Limb (tissue), 2 donors: ENCODE data around the gene TCL1B.

ENCODE experiments used
- DNase-seq, 2 donors: peaks; one replicate each; pipeline ENCODE4 v3.0.0-alpha.2; 2016; ENCODE audit errors: extremely low spot score in 2 of 2

Gene TCL1B

DNA sequence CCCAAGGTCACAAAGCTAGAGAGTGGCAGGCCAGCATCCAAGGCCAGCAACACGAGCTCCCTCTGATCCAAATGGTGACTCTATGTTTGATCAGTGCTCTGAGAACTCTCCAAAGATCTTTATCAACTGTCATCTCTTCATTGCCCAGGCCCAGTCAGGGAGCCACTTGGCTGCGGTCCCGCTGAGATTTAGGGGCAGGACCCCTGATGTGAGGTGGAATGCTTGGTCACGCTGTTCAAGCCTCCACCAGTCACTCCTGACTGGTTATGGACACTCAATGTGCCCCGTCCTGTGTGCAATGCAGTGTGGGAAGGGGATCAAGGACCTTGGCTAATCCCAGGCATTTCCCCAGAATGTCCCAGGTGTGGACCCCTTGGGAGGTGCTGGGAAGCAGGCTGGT, 19.8 kb upstream of the TCL1B start:
- DNase-seq = no peak

DNA sequence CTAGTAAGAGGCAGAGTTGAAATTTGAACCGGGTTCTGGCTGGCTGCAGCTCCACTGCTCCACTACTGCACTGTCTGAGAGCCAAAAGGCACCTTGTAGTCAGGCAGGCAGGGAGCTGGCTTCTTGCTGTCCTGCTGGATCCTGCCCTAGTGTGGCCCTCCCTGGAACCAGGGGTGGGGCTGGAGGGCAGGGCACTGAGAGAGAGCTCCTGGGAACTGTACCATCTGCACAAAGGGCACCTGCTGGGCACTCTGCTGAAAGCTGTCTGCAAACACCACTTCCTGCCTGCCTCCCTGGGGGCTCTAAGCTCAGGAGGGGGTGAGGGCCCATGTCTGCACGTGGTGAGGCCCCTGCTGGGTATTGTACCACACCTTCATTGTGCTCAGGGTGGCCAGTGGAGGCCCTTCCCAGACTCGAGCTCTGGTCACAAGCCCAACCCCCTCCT, 19.0 kb upstream of the TCL1B start:
- no peak for DNase-seq

DNA sequence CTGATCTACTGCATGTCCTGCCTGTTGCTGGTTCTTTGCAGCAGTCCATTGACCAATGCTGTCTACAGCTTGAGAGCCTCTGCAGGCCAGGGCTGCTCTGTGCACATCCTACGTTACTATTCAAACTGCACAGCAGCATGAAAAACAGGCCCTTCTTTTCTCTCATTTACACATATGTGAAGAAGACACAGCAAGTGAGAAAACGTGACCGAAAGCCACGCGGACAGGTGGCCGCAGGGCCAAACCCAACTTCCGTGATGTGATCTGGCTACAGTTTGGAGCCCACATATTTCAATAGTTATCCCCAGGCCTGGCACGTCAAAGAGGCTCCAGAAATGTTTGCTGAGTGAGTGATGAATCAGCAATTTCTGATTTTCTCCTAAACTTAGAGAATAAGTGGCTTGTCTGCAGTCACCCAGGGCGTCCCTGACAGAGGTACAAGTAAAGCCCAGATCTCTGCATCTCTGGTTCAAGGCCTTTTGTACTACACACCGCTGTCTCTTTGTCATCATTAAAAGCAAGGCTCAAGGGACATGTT, 17.9 kb upstream of the TCL1B start:
- no peak for DNase-seq

DNA sequence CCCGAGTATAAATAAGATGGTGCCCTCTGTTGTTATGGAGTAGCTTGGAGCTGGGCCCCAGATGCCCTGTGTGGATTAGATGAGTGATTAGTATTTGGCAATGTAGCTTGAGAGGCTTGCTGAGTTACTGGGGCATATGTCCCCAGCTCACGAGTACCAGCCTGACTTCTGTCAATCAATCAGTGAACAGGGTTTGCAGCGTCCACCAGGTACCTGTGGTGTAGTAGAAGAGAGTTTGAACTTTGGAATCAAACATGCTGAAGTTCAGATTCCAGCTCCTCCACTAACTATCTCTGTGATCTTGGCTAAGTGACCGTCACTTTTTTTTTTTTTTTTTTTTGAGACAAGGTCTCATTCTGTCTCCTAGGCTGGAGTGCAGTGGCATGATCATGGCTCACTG, 11.6 kb upstream of the TCL1B start:
- no peak for DNase-seq

DNA sequence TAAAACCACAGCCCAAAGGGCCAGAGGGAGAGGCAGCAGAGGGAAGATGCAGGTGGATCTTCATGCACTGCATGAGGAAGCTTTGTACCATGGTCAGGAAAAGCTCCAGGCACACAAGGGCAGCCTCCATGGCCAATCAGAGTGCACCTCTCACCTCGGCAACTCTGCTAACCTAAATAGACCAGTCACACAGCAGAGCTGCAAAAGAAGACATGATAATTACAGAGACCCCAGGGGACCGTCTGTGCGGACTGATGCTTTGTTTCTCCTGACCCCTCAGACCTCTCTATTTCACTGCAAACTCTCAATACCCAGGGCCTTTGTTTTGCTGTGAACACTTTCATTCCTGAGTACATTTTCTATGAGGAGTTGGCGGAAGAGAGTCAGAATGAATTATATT, 10.7 kb upstream of the TCL1B start:
- no peak for DNase-seq

DNA sequence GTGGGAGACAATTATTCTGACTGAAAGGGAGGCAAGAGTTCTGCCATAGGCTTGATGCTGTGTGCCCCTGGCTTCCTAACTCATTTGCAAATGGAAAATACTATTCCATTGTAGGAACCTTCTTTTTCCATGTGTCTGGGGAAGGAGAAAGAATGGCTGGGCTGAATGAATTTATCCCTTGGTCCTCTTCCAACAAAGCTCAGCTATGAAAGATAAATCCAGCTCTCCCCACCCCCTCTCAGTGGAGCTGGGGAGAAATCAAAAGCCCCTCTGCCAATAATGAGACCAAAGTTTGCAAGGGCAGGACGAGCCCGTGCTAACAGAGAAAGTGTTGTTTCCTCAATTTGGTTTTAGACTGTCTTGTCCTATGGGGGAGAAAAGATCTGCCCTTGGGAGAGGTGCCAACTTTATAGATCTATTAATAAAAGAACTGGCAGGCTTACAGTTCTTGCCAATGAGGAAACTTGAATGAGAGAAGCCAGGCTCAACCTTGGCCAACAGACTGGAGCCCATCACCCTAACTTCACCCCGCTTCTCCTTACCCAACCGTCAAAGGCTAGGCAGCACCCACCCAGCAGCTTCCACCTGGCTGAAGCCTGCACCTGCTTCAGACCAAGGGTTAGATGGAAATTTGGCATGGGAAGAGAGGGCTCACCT, 8.9 kb upstream of the TCL1B start:
- no peak for DNase-seq

DNA sequence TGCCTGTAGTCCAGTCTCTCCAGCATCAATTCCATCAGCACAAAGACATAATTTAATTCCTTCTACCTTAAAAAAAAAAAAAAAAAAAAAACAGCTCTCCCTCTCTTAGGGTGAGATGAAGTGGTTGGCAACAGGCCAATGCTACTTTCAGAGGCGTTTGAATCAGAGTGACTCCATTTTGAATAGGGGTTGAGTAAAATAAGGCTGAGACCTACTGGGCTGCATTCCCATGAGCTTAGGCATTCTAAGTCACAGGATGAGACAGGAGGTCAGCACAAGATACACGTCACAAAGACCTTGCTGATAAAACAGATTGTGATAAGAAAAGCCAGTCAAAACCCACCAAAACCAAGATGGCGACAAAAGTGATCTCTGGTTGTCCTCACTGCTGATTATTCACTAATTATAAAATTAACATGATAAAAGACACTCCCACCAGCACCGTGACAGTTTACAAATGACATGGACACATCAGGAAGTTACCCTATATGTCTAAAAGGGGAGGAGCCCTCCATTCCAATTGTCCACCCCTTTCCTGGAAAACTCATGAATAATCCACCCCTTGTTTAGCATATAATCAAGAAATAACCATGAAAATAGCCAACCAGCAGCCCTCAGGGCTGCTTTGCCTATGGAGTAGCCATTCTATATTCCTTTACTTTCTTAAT, 6.9 kb upstream of the TCL1B start:
- DNase-seq = no peak

DNA sequence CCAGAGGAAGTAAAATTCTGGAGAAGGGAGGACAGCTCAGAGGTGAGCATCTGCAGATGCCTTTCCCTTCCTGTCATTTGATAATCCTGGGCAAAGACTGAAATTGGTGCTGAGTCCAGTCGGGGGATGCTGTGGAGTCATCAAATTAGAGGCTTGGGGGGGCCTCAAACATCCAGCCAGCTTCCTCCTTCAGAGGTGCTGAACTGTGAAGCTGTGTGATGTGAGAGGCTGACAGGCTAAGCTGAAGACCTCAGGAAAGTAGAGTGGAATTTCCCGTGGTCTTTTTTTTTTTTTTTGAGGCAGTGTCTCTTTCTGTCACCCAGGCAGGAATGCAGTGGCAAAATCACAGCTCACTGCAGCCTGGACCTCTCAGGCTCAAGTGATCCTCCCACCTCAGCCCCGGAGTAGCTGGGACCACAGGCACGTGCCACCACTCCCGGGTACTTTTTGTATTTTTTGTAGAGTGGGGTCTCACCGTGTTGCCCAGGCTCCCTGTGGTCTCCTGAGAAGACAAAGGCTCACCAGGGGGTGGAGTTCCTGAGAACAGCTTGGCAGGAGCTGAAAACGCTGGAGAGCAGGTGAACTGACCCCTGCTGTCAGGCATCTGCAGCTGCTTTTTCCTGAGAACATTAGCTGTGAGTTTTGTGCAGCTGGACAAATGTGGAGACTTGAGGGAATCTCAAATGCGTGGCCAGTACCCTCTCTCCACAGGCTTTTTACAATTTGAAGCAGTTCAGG, 6.1 kb upstream of the TCL1B start:
- DNase-seq = no peak

DNA sequence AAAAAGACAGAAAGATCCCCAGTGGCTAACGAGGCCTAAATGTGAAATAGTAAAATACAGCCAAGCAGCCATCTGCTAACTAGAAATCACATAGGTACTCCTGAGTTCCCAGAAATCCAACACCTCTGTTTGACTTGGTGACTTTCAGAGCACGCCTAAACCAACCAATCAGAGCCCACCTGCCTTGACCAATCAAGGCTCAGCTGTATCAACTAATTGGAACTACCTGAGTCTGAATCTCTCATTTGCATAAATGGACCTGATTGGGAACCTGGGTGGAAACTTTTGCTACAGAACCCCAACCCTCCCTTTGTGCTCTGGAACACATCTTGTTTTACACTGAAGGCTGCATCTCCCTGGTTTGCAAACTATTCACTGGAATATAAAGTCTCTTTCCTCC, 5.1 kb upstream of the TCL1B start:
- no peak for DNase-seq

DNA sequence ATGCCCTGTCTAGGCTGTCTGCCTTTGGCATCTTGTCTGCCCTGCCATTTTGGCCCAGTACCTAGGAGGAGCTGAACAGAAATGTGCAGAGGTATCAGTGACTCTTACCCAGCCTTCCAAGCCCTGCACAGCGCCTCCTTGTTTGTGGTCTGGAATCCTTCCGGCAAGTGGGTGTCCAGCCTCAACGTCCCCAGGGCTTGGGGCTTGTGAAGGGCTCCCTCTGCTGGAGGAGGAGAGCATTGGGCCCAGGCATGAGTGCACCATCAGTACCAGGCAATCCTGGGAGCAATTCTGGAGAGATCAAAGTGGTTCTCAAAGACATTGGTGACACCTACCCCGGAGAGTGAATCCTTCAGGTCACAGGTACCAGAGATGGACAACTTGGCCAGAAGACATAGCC, 2.4 kb upstream of the TCL1B start:
- no peak for DNase-seq

DNA sequence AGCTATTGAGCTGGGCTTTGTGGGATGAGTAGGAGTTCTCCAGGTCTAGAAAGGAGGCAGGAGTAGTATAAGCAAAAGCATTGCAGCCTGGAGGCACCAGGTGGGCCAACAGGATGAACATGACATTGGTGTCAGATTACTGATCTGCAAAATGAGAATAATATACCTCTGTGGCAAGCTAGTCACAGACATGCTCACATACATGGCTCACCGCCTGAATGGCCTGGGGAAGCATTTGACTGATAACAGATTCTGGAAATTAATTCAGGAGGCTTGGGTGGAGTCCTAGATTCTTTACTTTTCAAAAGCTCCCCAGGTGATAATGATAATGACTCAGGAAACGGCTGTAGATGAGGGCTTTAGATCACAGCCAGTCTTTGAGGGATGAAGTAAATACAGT, 709 bp downstream of the TCL1B start:
- DNase-seq = no peak

DNA sequence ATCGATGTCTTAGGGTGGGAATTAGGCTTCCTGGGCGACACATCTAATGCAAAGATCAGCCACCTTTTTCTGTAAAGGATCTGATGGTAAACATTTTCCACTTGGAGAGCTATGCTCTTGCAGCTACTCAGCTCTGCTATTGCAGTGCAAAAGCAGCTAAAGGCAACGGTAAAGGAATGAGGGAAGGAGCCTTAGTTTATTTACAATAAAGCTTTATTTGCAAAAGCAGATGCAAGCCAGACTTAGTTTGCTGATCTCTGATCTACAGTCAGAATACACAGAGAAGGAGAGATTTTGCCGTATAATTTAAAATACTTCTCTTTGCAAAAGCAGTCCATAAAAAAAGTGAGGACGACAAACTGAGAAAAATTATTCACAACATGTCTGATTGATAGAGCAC, 3.2 kb downstream of the TCL1B start:
- DNase-seq = no peak

DNA sequence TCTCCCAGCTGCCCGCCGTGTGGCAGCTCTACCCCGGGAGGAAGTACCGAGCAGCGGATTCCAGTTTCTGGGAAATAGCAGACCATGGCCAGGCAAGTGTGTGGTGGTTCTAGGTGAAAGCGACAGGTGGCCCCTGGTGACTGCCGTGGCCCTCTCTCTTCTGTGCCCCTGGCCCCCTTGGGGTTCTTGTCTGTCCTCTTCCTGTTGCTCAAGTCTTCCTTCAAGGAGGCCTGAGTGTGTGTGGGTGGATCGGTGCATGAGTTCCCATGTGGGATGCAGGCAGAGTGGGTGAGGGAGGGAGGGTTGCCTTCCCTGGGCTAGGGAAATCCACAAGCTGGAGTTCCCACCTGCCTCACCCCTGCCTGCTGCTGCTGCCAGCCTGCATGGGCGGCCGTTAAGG, 4.6 kb downstream of the TCL1B start:
- no peak for DNase-seq

DNA sequence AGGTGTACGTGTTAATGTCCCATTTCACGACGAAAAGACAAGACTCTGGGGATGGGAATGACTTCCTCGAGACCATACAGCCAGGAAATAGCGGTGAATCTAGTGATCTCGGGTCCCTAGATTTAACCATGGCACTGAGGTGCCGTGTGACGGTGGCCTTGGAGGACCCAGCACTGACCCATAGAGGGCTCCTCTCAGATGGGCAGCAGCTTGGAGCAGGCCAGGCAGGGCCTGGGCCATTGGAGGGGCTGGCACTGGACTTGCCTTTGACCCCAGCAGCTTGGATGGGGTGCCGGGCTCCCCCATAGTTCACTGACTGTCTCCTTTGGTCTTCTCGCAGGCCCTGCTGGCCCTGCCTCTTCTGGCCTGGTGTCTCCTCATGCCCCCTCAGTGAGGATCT, 5.4 kb downstream of the TCL1B start:
- DNase-seq = no peak

DNA sequence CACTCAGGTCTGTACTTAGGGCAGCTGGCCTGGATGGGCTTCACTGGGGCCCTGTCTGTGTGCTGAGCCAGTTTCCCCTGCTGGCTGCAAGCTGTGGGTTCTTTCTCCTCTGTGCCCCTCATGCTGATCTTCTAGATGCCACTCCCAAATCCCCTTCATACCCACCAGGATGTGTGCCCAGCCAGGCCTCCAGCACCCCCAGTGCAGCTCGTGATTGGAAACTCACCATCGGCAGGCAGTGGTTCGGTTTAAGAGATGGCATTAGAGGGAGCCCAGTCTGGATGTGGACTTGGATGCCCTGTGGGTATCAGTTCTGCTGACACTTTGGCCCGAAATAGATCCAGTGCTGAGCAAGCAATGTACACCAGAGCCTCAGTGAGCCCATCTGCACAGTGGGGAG, 5.9 kb downstream of the TCL1B start:
- DNase-seq = no peak

DNA sequence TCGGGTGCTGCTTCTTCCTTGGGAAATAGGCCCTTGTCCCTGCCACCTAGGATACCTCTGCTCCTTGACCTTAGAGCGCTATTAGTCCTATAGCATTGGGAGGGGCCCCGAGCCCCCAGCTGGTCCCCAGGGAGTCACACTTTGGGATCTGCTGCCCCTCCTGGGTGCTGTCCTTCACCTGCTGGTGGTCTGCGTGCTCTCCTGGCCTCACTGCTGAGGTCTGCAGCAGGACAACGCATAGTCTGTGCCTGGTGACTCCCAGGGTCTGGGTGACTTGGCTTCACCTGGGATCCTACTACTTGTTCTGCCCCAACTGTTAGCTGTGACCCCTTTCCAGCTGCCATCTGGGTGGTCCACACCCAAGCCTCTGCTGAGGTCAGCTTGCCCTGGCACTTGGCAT, 8.8 kb downstream of the TCL1B start:
- no peak for DNase-seq

DNA sequence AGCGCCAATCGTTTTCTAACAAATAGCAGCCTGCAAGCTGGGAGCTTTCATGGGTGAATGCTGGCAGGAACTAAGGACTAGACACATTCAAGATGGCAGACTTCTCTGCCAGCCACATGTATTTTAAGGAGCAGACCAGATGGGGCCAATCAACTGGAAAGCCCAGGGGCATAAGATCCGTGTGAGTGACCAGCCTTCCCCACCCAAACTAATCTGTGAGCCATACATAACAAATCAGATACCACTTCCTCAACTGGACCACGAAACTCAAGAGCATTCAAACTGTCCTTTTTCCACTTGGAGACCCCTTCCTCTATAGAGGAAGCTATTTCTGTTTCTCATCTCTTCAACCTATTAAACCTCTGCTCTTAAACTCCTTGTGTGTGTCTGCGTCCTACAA, 9.7 kb downstream of the TCL1B start:
- no peak for DNase-seq

DNA sequence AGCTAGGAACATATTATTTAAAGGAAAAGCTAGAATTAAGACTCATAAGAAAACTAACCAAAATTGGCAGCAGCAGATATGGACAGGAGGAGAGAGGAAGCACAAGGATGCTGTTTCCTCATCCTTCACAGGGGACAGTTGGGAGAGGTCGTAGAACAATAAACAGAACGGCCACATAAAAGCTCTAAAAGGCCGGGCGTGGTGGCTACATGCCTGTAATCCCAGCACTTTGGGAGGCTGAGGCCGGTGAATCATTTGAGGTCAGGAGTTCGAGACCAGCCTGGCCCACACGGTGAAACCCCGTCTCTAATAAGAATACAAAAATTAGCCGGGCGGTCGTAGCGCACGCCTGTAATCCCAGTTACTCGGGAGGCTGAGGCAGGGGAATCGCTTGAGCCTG, 10.5 kb downstream of the TCL1B start:
- no peak for DNase-seq

DNA sequence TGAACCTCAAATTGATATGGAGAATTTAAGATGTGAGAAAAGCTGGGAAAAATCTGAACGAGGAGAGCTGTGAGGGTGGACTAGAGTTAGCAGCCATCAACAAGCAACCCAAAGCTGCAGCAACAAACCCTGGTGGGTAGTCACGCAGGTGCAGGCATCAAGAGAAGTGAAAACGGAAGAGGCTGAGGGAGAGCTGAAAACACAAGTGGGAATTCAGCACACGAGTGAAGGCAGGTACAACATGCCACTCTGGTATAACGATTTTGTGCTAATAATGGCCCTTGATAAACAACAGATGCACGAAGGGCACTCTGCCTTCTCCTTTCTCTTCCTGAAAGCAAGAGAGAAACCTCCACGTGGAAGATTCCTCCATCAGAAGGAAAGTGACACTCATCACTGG, 11.5 kb downstream of the TCL1B start:
- no peak for DNase-seq

DNA sequence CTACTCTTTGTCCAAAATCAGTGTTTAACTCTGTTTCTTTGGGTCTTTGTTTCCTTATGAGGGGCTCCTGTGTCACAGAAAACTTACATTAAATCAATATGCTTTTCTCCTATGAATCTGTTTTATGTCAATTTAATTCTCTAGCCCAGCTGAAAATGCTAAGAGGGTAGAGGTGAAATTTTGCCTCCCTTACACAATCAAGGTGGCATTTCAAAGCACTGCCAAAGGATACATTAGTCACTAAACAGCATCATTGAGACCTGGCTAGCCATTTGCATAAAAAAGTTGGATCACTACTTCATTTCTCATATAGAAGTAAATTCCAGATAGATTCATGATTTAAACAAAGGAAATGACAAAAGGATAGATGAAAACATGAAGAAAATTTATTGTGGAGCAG, 12.1 kb downstream of the TCL1B start:
- no peak for DNase-seq

DNA sequence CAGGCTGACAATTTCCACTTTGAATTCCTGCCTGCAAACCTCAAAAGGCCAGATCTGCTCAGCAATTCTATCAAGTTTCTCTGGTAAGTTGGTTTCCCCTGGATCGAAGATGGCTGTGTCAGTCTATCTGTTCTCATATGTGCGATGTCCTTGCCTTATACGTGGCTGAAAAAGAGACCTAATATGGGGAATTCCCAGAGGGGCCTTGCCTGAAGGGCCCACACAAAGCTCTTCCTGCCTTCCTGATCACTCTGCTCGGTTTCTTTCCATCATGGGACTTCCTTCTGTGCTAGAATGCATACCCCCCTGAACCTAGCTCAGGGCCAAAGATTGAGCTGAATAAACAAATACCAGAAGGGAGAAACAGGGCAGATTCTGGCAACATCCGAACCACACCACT, 13.2 kb downstream of the TCL1B start:
- DNase-seq = no peak

DNA sequence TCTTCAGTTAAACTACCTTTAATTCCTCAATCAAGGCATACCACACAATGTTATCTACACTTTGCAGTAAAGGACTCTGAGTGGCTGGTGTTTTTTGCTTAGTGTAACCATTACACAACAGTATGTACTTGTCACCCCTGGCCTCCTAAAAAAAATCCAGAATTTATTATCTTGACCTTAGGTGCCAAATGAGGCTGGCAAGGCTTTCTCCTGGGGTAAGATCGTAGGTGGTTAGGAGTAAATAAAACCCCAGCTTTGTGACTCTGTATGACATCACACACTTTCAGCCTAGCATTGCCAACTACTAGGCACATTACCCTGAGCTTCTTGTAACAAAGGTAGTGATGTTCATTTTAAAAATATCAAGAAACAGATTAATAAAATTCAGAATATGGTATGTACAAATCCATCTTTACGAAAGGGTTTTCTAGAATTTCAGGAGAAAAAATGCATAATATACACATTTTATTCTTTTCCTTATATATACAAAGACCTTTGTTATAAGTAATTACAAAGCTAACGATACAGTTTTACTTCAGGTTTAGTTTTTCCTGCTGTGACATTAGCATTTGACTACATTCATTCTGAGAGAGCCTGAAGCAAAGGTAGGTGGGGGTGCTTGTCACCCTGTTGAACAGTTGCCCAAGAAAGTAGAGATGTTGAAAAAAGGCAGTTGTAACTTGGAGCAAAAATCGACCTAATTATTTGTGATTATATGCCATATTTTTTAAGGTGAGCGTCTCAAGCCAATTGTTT, 14.2 kb downstream of the TCL1B start:
- DNase-seq = no peak
